ENCODE results near the gene ETV6. TPM values are rescaled to one million over a fixed set of nuclear protein-coding genes. Genes with fewer than 3 reads are reported as not detected.

ETV6 gene
- total RNA-seq, 3 donors from 2014 or later: 17.8 to 58.7 (median 45.2) TPM

DNA sequence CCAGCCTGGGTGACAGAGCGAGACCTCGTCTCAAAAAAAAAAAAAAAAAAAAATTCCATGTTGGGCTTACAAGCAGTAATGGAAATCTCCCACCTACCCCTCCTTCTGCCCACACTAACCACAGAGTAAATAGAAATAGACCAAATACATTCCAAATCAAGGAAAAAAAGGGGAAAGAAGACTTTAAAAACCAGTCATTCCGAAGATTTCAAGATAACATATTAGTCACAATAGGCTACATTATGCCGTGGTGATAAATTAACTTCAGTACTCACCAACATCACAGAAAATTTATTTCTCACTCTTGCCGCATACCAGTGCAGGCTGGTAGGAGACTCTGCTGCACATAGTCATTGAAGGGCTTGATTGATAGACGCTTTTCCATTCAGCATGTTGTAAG is 15.5 kb upstream of the ETV6 start:
- no peaks in the 10 kb centered on the region for H3K4me1 ChIP-seq
- intact Hi-C loops (cut with DNase I; ENCODE audit: low total_unique reads): no loop called here
- no peak for DNase-seq (ENCODE audit: low spot score in 2 of 2)
- no peaks in the 10 kb centered on the region for H3K27me3 ChIP-seq
- TF ChIP-seq, protein P1, sequence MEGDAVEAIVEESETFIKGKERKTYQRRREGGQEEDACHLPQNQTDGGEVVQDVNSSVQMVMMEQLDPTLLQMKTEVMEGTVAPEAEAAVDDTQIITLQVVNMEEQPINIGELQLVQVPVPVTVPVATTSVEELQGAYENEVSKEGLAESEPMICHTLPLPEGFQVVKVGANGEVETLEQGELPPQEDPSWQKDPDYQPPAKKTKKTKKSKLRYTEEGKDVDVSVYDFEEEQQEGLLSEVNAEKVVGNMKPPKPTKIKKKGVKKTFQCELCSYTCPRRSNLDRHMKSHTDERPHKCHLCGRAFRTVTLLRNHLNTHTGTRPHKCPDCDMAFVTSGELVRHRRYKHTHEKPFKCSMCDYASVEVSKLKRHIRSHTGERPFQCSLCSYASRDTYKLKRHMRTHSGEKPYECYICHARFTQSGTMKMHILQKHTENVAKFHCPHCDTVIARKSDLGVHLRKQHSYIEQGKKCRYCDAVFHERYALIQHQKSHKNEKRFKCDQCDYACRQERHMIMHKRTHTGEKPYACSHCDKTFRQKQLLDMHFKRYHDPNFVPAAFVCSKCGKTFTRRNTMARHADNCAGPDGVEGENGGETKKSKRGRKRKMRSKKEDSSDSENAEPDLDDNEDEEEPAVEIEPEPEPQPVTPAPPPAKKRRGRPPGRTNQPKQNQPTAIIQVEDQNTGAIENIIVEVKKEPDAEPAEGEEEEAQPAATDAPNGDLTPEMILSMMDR (IDR thresholded peaks at IDR 0.05): no peak
- TF ChIP-seq POLR2AphosphoS5 (IDR thresholded peaks at IDR 0.05): no peak
- no peak for TF ChIP-seq POLR2A (IDR thresholded peaks at IDR 0.05)
- no peak overlapping the region for H3K4me3 ChIP-seq
- no peak overlapping the region for H3K27ac ChIP-seq
- H3K9me3 ChIP-seq: peaks cover 8 to 10% of the 10 kb centered on the region in 2 donors
- no peaks in the 10 kb centered on the region for H3K36me3 ChIP-seq

DNA sequence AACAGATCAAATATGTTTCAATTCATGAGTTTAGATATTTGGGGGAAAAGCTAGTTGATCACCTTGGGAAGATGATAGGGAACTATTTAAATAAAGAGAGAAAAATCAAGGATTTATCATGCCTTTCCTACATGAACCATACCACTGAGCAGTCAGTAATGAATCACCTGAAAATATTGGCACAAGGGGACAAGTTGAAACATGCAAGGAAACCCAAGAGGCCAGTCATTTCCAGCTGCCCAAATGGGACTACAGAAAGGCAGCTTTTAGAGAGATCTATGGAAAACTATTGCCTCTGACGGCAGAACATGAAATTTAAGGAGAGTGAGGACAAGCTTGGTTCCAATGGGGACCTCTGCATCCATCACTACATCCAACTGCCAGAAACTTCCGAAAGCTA is 14.1 kb upstream of the ETV6 start:
- TF ChIP-seq POLR2A (IDR thresholded peaks at IDR 0.05) (no peak), POLR2AphosphoS5 (IDR thresholded peaks at IDR 0.05) (no peak)
- TF ChIP-seq, protein P1 (IDR thresholded peaks at IDR 0.05): no peak
- no peak overlapping the region for H3K4me3 ChIP-seq
- H3K9me3 ChIP-seq: peaks cover 8 to 10% of the 10 kb centered on the region in 2 donors
- intact Hi-C loops (cut with DNase I; ENCODE audit: low total_unique reads): no loop called here
- H3K36me3 ChIP-seq: no peaks in the 10 kb centered on the region
- no peaks in the 10 kb centered on the region for H3K27me3 ChIP-seq
- H3K27ac ChIP-seq: no peak overlapping the region
- no peaks in the 10 kb centered on the region for H3K4me1 ChIP-seq
- DNase-seq (ENCODE audit: low spot score in 2 of 2): no peak

DNA sequence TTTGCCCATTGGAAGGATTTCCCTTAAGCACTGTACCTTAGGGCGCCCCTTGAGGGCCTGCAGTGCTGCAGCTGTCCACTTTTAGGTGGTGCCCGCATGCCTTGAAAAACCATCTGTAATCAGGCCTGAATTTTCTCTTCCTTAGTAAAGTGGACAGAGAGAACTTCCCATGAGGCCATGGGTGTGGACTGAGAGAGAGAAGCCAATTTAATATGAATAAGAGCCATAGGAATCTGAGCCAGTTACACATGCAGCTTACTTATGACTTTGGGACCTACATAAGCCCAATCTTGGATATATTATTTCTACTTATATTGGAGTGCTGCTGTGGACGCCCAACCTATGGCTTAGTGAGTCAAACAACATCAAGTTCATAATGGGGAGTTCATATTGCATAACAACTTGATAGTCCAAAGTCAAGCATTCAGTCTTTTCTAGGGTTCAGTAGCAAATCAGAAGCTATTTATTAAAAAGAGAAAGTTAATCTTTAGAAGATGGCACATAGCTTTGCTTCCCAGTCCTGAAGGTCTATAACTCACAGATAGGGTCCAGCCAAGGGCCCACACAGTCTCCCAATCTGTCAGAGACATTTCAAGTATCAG is 11.1 kb upstream of the ETV6 start:
- intact Hi-C loops (cut with DNase I; ENCODE audit: low total_unique reads): no loop called here
- no peak overlapping the region for H3K27ac ChIP-seq
- no peaks in the 10 kb centered on the region for H3K4me1 ChIP-seq

DNA sequence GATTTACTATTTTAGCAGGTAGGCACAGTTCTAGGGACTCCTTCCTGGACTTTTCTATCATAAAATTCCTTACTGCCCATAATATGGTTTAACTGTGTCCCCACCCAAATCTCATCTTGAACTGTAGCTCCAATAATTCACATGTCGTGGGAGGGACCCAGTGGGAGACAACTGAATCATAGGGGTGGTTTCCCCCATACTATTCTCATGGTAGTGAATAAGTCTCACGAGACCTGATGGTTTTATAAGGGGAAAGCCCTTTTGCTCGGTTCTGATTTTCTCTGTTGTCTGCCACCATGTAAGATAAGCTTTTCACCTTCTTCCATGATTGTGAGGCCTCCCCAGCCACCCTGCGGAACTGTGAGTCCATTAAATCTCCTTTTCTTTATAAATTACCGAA is 10.0 kb upstream of the ETV6 start:
- DNase-seq (ENCODE audit: low spot score in 2 of 2): no peak
- Histone ChIP-seq H3K27ac (no peak overlapping the region), H3K4me3 (no peak overlapping the region), H3K4me1 (no peaks in the 10 kb centered on the region), H3K27me3 (no peaks in the 10 kb centered on the region), H3K9me3 (peaks cover 8 to 10% of the 10 kb centered on the region in 2 donors), H3K36me3 (no peaks in the 10 kb centered on the region)
- TF ChIP-seq, protein P1 (IDR thresholded peaks at IDR 0.05): no peak
- TF ChIP-seq POLR2A (IDR thresholded peaks at IDR 0.05) (no peak), POLR2AphosphoS5 (IDR thresholded peaks at IDR 0.05) (no peak)
- intact Hi-C loops (cut with DNase I; ENCODE audit: low total_unique reads): no loop called here

More for the DNA sequence above, 11.1 kb upstream of the ETV6 start:
- Histone ChIP-seq H3K4me3 (no peak overlapping the region), H3K36me3 (no peaks in the 10 kb centered on the region), H3K9me3 (peaks cover 8 to 10% of the 10 kb centered on the region in 2 donors), H3K27me3 (no peaks in the 10 kb centered on the region)
- DNase-seq (ENCODE audit: low spot score in 2 of 2): no peak
- TF ChIP-seq POLR2AphosphoS5 (IDR thresholded peaks at IDR 0.05) (no peak), POLR2A (IDR thresholded peaks at IDR 0.05) (no peak)
- TF ChIP-seq, protein P1 (IDR thresholded peaks at IDR 0.05): no peak

DNA sequence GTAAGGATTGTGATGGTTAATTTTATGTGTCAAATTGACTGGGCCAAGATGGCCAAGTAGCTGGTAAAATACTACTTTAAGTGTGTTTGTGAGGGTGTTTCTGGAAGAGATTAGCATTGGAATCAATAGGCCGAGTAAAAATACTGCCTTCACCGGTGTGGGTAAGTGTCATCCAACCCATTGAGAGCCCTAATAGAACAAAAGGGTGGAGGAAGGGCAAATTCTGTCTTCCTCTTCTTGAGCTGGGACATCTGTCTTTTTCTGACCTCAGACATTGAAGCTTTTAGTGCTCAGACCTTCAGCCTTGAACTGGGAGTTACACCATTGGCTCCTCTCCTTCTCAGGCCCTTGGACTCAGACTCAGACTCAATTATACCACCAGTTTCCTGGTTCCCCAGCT is 8.0 kb upstream of the ETV6 start:
- no peaks in the 10 kb centered on the region for H3K36me3 ChIP-seq
- intact Hi-C loops (cut with DNase I; ENCODE audit: low total_unique reads): no loop called here
- no peak overlapping the region for H3K27ac ChIP-seq
- no peak for DNase-seq (ENCODE audit: low spot score in 2 of 2)
- H3K27me3 ChIP-seq: no peaks in the 10 kb centered on the region
- H3K9me3 ChIP-seq: peaks cover 0 to 2% of the 10 kb centered on the region in 2 donors
- no peaks in the 10 kb centered on the region for H3K4me1 ChIP-seq
- TF ChIP-seq, protein P1 (IDR thresholded peaks at IDR 0.05): no peak
- TF ChIP-seq POLR2AphosphoS5 (IDR thresholded peaks at IDR 0.05) (no peak), POLR2A (IDR thresholded peaks at IDR 0.05) (no peak)
- H3K4me3 ChIP-seq: no peak overlapping the region
